PC-3 (cell line): ENCODE data around the gene NOX3. TPM values are rescaled to one million over a fixed set of nuclear protein-coding genes. Genes with fewer than 3 reads are reported as not detected.

Experiments
- ATAC-seq: fragments of 200-7000 bp; cut with Tn5 transposase; 2 replicates; pipeline ENCODE4 v1.9.1; 2020; ENCODE audit warnings: mild to moderate bottlenecking, moderate library complexity
- BruUV-seq: library from RNA; stranded (reverse); fragments of 400-500 nt; replicated peaks from 2 replicates; lab custom pipeline; 2021; lab: Mats Ljungman, UMichigan
- CTCF ChIA-PET: fragments of 300-600 bp; sonication (Branson Sonifier 250); formaldehyde crosslinking; loops from one replicate; lab custom pipeline; 2022; ENCODE audit warnings: antibody characterized with exemption; lab: Charles Lee
- POLR2A ChIA-PET: fragments of 300-600 bp; sonication (Branson Sonifier 250); formaldehyde crosslinking; loops from one replicate; lab custom pipeline; 2022; ENCODE audit warnings: antibody characterized with exemption; ENCODE audit not compliant: unreplicated experiment; lab: Charles Lee
- DNase-seq: peaks from one replicate; pipeline ENCODE4 v3.0.0-alpha.2; 2015
- H2AFZ ChIP-seq: fragments of 300-600 bp; sonication (generic); 2 replicates; pipeline ENCODE4 v1.6.0; 2016; ENCODE audit warnings: antibody characterized with exemption, low read length
- H3F3A ChIP-seq: fragments of 300-600 bp; sonication (generic); one replicate; pipeline ENCODE4 v1.6.0; 2017; ENCODE audit warnings: antibody characterized with exemption, low read length, control low read depth, mild to moderate bottlenecking; ENCODE audit not compliant: unreplicated experiment
- H3K27ac ChIP-seq: fragments of 300-600 bp; sonication (generic); 2 replicates; pipeline ENCODE4 v1.5.1; 2016; ENCODE audit warnings: mild to moderate bottlenecking, low read length
- H3K27me3 ChIP-seq: fragments of 300-600 bp; sonication (generic); 2 replicates; pipeline ENCODE4 v1.6.1; 2016; ENCODE audit warnings: low read length, mixed read lengths
- H3K36me3 ChIP-seq: fragments of 300-600 bp; sonication (generic); 2 replicates; pipeline ENCODE4 v1.6.1; 2016; ENCODE audit warnings: low read depth, mixed run types, low read length, mixed read lengths
- H3K4me1 ChIP-seq: fragments of 300-600 bp; sonication (generic); 2 replicates; pipeline ENCODE4 v1.5.1; 2016; ENCODE audit warnings: low read length; ENCODE audit not compliant: insufficient read depth
- H3K4me2 ChIP-seq: fragments of 300-600 bp; sonication (generic); 2 replicates; pipeline ENCODE4 v1.6.0; 2016; ENCODE audit warnings: low read length
- H3K4me3 ChIP-seq: fragments of 300-600 bp; sonication (generic); 2 replicates; pipeline ENCODE4 v1.5.1; 2016; ENCODE audit warnings: mild to moderate bottlenecking, low read length, mixed read lengths
- H3K79me2 ChIP-seq: fragments of 300-600 bp; sonication (generic); 2 replicates; pipeline ENCODE4 v1.6.1; 2017; ENCODE audit warnings: low read length, mixed read lengths
- H3K9ac ChIP-seq: fragments of 300-600 bp; sonication (generic); 2 replicates; pipeline ENCODE4 v1.6.0; 2016; ENCODE audit warnings: mild to moderate bottlenecking, low read length
- H3K9me2 ChIP-seq: fragments of 300-600 bp; sonication (generic); replicated peaks from 2 replicates; pipeline ENCODE4 v1.6.1; 2016; ENCODE audit warnings: mixed run types, low read length, mixed read lengths
- H3K9me3 ChIP-seq: fragments of 300-600 bp; sonication (generic); 2 replicates; pipeline ENCODE4 v1.6.1; 2016; ENCODE audit warnings: low read length, mixed read lengths
- H4K20me1 ChIP-seq: fragments of 300-600 bp; sonication (generic); 2 replicates; pipeline ENCODE4 v1.6.1; 2016; ENCODE audit warnings: low read length, mixed read lengths
- EZH2 ChIP-seq: fragments of 300-600 bp; sonication (generic); IDR thresholded peaks from one replicate; pipeline ENCODE4 v1.6.1; 2017; ENCODE audit warnings: antibody characterized with exemption, mild to moderate bottlenecking, low read length; ENCODE audit not compliant: unreplicated experiment
- EZH2phosphoT487 ChIP-seq: fragments of 300-600 bp; sonication (generic); IDR thresholded peaks from 2 replicates; pipeline ENCODE4 v1.6.1; 2018; ENCODE audit warnings: mild to moderate bottlenecking, antibody characterized with exemption, low read length, borderline replicate concordance
- intact Hi-C: fragments of 100-400 bp; cut with micrococcal nuclease; formaldehyde crosslinking; loops from 2 replicates; pipeline ENCODE4 v1.9.0; 2023
- total RNA-seq: library from RNA; depleted of rRNA; stranded (reverse); fragments of >200 nt; gene quantifications from 2 replicates; pipeline ENCODE4 v1.2.3, GENCODE V29; 2014
- TF ChIP-seq, protein P1 (sequence below): fragments of 300-600 bp; sonication (generic); conservative IDR thresholded peaks from 2 replicates; pipeline ENCODE4 v1.5.1; 2017; ENCODE audit warnings: antibody characterized with exemption, low read depth, mild to moderate bottlenecking, low read length

The NOX3 gene
- total RNA-seq, 1 experiment from 2014 or later = not detected

DNA sequence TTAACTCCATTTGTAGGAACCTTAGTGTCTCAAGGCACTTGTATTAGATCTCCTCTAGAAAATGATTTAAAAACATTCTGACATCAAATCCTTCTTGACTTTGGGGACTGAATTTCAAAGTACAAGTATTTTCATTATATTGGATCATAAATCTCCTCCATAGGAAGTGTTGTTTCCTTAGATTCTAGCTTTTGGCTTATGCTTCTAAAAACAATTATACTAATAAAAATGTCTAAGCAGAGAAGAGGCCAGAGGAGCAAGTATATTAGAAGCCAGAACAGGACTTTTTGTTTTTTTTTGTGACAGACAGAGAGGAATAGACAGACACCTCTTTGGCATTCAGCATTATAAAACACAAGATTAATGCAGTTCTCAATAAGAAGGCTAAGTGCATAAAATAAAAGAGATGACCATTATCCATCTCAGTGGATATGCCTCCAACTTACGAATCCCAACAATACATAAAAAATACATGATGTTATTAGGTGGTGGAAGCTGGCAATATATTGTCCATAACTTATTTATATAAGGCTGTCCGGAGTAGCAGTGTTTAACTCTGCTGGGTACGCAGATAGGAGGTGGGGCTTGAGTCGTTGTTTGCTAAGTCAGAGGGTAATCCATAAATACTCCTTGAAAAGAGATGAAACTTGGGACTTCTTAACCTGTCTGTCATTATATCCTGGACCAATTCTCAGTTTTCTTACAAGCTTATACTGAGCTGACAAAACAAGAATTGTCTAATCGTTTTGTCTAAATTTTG lies 31.9 kb upstream of the NOX3 start:
- Histone ChIP-seq H4K20me1 (no peaks in the 10 kb centered on the region), H3F3A (no peaks in the 10 kb centered on the region), H3K9me3 (no peaks in the 10 kb centered on the region), H3K4me1 (peaks cover 19% of the 10 kb centered on the region), H3K9ac (no peak overlapping the region), H3K4me3 (no peak overlapping the region), H3K79me2 (no peaks in the 10 kb centered on the region), H3K4me2 (no peak overlapping the region), H3K27ac (no peak overlapping the region), H3K9me2 (no peaks in the 10 kb centered on the region), H3K27me3 (no peaks in the 10 kb centered on the region), H3K36me3 (no peaks in the 10 kb centered on the region), H2AFZ (no peak overlapping the region)
- intact Hi-C loops = no loop called here
- TF ChIP-seq EZH2 (no peak), EZH2phosphoT487 (no peak)
- TF ChIP-seq, protein P1, sequence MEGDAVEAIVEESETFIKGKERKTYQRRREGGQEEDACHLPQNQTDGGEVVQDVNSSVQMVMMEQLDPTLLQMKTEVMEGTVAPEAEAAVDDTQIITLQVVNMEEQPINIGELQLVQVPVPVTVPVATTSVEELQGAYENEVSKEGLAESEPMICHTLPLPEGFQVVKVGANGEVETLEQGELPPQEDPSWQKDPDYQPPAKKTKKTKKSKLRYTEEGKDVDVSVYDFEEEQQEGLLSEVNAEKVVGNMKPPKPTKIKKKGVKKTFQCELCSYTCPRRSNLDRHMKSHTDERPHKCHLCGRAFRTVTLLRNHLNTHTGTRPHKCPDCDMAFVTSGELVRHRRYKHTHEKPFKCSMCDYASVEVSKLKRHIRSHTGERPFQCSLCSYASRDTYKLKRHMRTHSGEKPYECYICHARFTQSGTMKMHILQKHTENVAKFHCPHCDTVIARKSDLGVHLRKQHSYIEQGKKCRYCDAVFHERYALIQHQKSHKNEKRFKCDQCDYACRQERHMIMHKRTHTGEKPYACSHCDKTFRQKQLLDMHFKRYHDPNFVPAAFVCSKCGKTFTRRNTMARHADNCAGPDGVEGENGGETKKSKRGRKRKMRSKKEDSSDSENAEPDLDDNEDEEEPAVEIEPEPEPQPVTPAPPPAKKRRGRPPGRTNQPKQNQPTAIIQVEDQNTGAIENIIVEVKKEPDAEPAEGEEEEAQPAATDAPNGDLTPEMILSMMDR = no peak
- ATAC-seq (no peak), DNase-seq (no peak)
- BruUV-seq = no TSS peak
- ChIA-PET POLR2A (no interaction called here), CTCF (no interaction called here)

DNA sequence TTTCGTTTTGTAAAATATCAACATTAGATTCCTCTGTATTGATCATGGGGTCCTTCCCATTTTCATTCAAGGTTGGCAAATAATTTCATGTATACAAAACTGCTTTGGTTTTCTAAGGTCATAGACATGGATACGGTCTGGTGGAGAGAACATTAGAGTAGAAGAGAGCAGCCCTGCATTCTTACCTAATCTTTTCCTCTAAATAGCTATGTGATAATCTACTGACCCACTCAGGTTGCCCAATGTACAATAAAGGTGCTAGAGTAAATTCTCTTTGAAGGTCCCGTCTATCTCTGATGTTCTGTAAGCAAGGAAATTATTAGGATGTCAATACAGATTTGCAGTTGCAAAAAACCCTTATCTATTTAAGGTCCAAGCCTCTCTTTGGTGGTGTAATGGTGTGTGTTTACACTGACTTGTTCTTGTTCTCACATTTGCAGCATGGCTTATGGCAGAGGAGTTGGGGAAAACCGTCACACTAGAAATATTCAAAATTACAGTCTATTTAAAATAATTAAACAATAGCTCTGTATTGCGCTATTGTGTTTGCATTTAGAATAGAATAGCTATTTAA lies 31.2 kb upstream of the NOX3 start:
- BruUV-seq = no TSS peak
- Histone ChIP-seq H3K4me2 (no peak overlapping the region), H3F3A (no peaks in the 10 kb centered on the region), H3K4me3 (no peak overlapping the region), H3K9ac (no peak overlapping the region), H3K9me3 (no peaks in the 10 kb centered on the region), H3K9me2 (no peaks in the 10 kb centered on the region), H3K27ac (no peak overlapping the region), H4K20me1 (no peaks in the 10 kb centered on the region), H3K4me1 (peaks cover 12% of the 10 kb centered on the region), H3K27me3 (no peaks in the 10 kb centered on the region), H3K79me2 (no peaks in the 10 kb centered on the region), H3K36me3 (no peaks in the 10 kb centered on the region), H2AFZ (no peak overlapping the region)
- ATAC-seq (no peak), DNase-seq (no peak)
- TF ChIP-seq, protein P1 = no peak
- TF ChIP-seq EZH2phosphoT487 = no peak
- TF ChIP-seq EZH2 = no peak
- intact Hi-C loops = no loop called here
- ChIA-PET CTCF (no interaction called here), POLR2A (no interaction called here)

DNA sequence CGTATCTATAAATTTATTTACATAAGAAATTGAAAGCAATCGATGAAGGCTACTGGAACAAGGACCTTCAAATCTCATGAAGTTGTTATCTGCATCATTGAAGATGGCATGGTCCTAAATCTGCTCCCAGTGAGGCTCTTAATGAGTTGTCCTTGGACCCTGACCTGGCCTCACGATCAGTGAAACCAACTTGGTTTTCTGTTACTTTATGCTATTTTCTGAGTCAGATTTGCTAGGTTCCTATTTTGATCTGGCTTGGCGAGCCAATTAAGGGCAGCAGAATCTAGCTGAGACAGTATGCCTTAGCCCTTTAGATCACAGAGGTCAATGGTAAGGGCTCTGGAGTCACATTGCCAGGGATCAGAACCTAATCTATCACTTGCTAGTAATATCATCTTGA lies 30.1 kb upstream of the NOX3 start:
- Histone ChIP-seq H2AFZ (no peak overlapping the region), H3K9me2 (no peaks in the 10 kb centered on the region), H4K20me1 (no peaks in the 10 kb centered on the region), H3K4me2 (no peak overlapping the region), H3K4me3 (no peak overlapping the region), H3K36me3 (no peaks in the 10 kb centered on the region), H3K27ac (no peak overlapping the region), H3K9me3 (no peaks in the 10 kb centered on the region), H3K4me1 (peaks cover 5% of the 10 kb centered on the region), H3F3A (no peaks in the 10 kb centered on the region), H3K79me2 (no peaks in the 10 kb centered on the region), H3K27me3 (no peaks in the 10 kb centered on the region), H3K9ac (no peak overlapping the region)
- no peak for DNase-seq
- intact Hi-C loops = no loop called here
- ChIA-PET POLR2A (no interaction called here), CTCF (no interaction called here)
- ATAC-seq = no peak
- TF ChIP-seq EZH2 = no peak
- no peak for TF ChIP-seq EZH2phosphoT487
- TF ChIP-seq, protein P1 = no peak
- BruUV-seq = no TSS peak
